DMS114 treated with DMSO at 0.1 percent for 48 hours (cell line): Measurements from ENCODE around the gene ZNF311.
"Not testable (repeated sequence)": the region's sequence is repeated elsewhere in the genome, so short reads cannot be mapped to it uniquely, and the experiment has no call there.

Experiments used
- DNase-seq: peaks from one replicate; lab custom pipeline; 2025; ENCODE audit not compliant: unreplicated experiment; lab: John Stamatoyannopoulos, UW

Gene ZNF311

DNA sequence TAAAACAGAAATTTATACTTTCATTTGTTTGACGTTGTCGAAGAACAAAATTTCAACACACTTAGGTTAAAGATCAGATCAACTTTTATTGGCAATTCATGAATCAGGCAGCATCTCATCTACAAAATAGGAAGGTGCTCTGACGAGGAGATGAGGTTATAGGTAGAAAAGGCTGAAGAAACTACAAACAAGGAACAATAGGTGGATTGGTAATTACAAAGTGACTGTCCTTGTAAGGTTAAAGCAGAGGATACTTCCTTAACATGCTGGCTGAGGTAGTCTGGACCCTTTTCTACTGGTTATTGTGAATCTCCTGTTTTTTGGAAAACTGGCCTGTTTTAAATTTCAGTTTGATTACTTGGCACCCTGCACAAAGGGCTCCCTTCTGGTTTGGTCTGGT lies 48.8 kb downstream of the ZNF311 start:
- no peak for DNase-seq

DNA sequence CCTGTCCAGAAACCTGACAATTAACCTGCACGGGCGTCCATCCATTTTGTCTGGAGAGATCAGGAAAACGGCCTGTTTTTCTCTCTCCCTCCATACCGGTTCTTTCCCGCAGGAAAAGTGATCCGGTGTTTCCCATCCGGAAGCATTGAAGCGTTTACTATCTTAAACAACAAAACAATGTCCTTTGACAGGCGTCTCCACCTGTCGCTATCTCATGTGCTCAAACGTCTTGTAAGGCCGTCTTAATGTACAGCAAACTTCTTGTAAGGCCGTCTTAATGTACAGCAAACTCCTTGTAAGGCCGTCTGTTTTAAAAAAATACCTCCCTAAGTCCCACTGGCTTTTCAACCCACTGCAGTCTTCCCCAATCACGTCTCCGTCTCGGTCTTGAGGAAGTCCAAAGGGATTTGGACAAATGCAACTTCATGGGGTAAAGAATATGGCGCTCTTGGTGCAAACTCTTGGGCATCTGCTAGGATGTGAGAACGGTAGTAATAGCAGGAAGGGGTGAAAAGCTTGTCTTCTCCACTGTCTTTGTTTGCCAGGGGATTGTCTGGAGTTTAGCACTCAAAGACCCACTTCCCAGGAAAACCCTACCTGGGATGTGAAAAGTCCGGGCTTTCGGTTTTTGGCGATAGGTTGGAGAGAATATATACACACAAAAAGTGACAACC lies 51.4 kb downstream of the ZNF311 start:
- peak; percentile 67 for DNase-seq

DNA sequence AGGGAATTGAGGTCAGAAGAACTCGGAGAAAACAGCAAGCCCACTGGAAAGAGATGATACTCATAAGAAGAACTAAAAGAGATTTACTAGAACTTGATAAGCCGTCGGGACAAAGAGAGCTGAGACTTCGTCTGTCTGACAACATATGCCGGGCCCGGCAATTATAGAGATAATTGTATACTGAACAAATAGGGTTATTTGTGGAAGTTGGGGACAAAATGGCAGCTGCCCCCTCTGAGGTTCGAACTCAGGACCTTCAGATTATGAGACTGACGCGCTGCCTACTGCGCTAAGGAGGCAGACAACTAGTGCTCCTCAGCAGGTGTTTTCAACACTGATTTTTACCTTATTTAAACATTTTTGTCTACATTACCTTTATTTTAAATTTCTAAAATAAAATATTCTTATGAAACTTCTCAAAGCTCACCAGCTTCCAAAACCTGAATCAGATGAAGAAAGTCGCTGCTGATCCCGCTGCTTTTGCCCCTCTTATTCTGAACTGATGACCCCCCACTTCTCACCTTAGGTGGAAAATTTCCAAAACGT lies 52.0 kb downstream of the ZNF311 start:
- DNase-seq, result peak; percentile 73

DNA sequence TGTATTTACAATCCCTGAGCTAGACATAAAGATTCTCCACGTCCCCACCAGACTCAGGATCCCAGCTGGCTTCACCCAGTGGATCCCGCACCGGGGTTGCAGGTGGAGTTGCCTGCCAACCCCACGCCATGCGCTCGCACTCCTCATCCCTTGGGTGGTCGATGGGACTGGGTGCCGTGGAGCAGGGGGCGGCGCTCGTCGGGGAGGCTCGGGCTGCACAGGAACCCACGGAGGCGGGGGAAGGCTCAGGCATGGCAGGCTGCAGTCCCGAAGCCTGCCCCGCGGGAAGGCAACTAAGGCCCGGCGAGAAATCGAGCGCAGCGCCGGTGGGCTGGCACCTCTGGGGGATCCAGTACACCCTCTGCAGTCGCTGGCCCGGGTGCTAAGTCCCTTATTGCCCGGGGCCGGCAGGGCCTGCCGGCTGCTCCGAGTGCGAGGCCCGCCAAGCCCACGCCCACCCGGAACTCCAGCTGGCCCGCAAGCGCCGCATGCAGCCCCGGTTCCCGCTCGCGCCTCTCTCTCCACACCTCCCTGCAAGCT lies 55.4 kb downstream of the ZNF311 start:
- DNase-seq, result not testable (repeated sequence)

DNA sequence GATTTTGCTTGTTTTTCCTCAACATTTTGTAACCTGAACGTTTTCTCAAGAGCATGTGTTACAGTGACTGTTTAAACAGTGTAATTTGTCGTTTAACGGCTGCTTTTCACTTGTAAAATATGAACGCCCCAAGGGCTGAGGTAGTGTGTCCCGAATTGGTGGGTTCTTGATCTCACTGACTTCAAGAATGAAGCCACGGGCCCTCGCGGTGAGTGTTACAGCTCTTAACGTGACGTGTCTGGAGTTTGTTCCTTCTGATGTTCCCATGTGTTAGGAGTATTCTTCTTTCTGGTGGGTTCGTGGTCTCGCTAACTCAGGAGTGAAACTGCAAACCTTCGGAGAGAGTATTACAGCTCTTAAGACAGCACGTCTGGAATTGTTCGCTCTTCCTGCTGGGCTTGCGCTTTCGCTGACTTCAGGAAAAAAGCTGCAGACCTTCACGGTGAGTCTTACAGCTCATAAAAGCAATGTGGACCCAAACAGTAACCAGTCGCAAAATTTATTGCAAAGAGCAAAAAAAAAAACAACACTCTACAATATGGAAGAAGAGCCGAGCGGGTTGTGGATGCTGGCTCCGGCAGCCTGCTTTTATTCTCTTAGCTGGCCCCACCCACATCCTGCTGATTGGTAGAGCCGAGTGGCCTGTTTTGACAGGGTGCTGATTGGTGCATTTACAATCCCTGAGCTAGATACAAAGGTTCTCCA lies 56.2 kb downstream of the ZNF311 start:
- DNase-seq, result peak; percentile 63

DNA sequence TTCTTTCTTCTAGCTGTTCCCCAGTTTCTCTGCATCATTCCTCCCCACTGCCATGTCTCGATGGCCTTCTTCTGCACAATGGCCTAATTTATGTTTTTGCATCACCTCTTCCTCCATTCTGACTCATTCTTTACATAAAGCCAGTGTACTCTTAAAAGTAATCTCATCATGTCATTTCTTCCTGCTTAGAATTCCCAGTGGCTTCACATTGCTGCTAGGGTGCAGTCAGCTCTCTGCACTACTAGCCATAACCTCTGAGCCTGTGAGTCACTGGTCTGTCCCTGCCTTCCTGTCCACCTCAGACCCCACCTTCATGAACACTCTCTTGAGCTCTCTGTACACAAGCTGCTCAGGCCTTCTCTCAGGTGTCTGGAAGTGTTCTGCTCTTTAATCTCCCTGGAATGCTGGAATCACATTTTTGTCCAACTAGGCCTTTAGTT lies 57.3 kb downstream of the ZNF311 start:
- no peak for DNase-seq

DNA sequence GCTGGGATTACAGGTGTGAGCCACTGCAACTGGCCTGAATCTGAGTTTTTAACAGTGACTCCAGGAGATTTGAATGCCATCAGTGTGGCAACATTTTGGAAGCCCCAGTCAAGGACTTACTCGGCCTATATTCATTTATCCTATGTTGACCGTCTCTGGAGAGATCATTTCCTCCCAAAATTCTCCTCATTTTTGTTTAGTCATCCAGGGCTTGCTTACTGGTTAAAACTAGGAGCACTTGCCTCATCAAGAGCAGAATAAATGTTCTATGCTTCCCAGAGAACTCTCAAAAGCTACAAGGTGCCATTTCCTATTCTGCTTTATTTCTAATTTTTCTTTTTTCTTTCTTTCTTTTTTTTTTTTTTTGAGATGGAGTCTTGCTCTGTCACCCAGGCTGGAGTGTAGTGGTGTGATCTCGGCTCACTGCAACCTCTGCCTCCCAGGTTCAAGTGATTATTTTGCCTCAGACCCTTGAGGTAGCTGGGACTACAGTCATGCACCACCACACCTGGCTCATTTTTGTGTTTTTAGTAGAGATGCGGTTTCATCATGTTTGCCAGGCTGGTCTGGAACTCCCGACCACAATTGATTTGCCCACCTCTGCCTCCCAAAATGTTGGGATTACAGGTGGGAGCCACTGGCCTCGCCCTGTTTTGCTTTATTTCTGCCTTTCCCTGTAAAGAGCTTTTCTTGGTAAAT lies 57.9 kb downstream of the ZNF311 start:
- no peak for DNase-seq

DNA sequence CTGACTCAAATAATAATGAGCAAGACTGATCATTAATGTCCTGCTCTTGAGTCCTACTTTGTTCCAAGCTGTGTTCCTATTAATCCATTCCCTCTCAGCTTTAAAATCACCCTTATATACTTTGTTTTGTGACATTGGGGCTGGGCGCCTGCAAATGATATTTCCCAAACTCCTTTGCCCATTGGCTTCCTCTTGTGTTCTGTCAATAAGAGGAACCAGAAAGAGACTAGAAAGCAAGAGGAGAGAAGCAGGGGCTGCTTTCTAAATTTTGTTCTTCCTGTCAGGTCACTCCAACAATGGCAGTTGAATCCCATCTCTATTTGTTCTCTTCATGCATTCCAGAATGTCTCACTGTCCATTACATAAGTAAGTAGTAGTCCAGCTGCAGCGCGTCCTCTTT lies 59.8 kb downstream of the ZNF311 start:
- DNase-seq, result no peak
